HepG2 (cell line): Measurements from ENCODE around the gene ANO2. TPM values are rescaled to one million over a fixed set of nuclear protein-coding genes. Genes with fewer than 3 reads are reported as not detected.

Experiments
- ATAC-seq: fragments of 200-7000 bp; cut with Tn5 transposase; 3 replicates; pipeline ENCODE4 v1.9.1; 2020; ENCODE audit warnings: mild to moderate bottlenecking, moderate library complexity
- BruUV-seq: library from RNA; stranded (reverse); fragments of 400-500 nt; replicated peaks from 2 replicates; lab custom pipeline; 2021; lab: Mats Ljungman, UMichigan
- CTCF ChIA-PET: fragments of 300-600 bp; formaldehyde crosslinking; extraction: SDS; loops from one replicate; lab custom pipeline; 2021; ENCODE audit warnings: low total read pairs, inconsistent platforms, low intra/inter-chr PET ratio; lab: Yijun Ruan, JAX
- POLR2A ChIA-PET: fragments of 350-600 bp; sonication (Branson Sonifier 250); formaldehyde crosslinking; loops from one replicate; lab custom pipeline; 2020; ENCODE audit warnings: antibody characterized with exemption, inconsistent platforms; lab: Yijun Ruan, JAX
- DNase-seq: peaks from one replicate; pipeline ENCODE4 v3.0.0-alpha.2; 2015; ENCODE audit warnings: low spot score
- FAIRE-seq: peaks from 3 replicates; lab custom pipeline; 2011; peaks lifted over from hg19 to GRCh38; lab: Jason Lieb, UNC
- H2AFZ ChIP-seq: one replicate; pipeline ENCODE4 v1.6.1; 2011; ENCODE audit warnings: low read length, inconsistent platforms
- H3K27ac ChIP-seq: fragments of 300-600 bp; 3 replicates; pipeline ENCODE4 v1.8.0; 2011; ENCODE audit warnings: mixed run types, mild to moderate bottlenecking, mixed read lengths, low read length, inconsistent platforms; ENCODE audit not compliant: insufficient read depth; ENCODE audit errors: extremely low read length
- H3K27me3 ChIP-seq, 2 experiments: fragments of 200-600 bp in 1 of 2; 2 replicates in 1 of 2; 3 replicates in 1 of 2; pipeline versions ENCODE4 v1.6.0 to v1.8.0; 2011; ENCODE audit warnings: low read length in 2 of 2, mild to moderate bottlenecking in 2 of 2, moderate library complexity in 2 of 2, inconsistent platforms in 1 of 2; ENCODE audit not compliant: insufficient read depth in 2 of 2, control insufficient read depth in 1 of 2
- H3K36me3 ChIP-seq, 2 experiments: fragments of 200-600 bp in 1 of 2; replicated peaks in 1 of 2; 2 replicates in 1 of 2; 3 replicates in 1 of 2; pipeline versions ENCODE4 v1.5.1 to v1.8.0; 2011; ENCODE audit warnings: low read length in 2 of 2, inconsistent platforms in 1 of 2; ENCODE audit not compliant: insufficient read depth in 2 of 2, control insufficient read depth in 1 of 2
- H3K4me1 ChIP-seq: 2 replicates; pipeline ENCODE4 v1.5.1; 2012; ENCODE audit warnings: low read length, inconsistent platforms; ENCODE audit not compliant: insufficient read depth
- H3K4me2 ChIP-seq: 2 replicates; pipeline ENCODE4 v1.6.0; 2011; ENCODE audit warnings: low read depth, low read length, inconsistent platforms
- H3K4me3 ChIP-seq, 3 experiments: fragments of 200-600 bp in 1 of 3; sonication (generic), shearing (Covaris generic) in 1 of 3; replicated peaks in 1 of 3; 2 replicates each; pipeline ENCODE4 v1.5.1; 2011 to 2016; ENCODE audit warnings: low read length in 3 of 3, inconsistent platforms in 2 of 3, low read depth in 2 of 3, mild to moderate bottlenecking in 2 of 3, control low read depth in 1 of 3, mixed read lengths in 1 of 3; ENCODE audit not compliant: insufficient read depth in 1 of 3
- H3K79me2 ChIP-seq: one replicate; pipeline ENCODE4 v1.6.1; 2011; ENCODE audit warnings: low read length, inconsistent platforms; ENCODE audit not compliant: insufficient read depth
- H3K9ac ChIP-seq: 2 replicates; pipeline ENCODE4 v1.6.0; 2011; ENCODE audit warnings: mild to moderate bottlenecking, low read depth, low read length, inconsistent platforms; ENCODE audit not compliant: insufficient read depth
- H3K9me3 ChIP-seq: 2 replicates; pipeline ENCODE4 v1.5.1; 2012; ENCODE audit warnings: mild to moderate bottlenecking, low read length
- H4K20me1 ChIP-seq: 2 replicates; pipeline ENCODE4 v1.6.0; 2011; ENCODE audit warnings: inconsistent platforms, mild to moderate bottlenecking, low read length, moderate library complexity; ENCODE audit not compliant: insufficient read depth
- CCDC6 ChIP-seq: sonication (generic); formaldehyde crosslinking; IDR thresholded peaks from 2 replicates; pipeline ENCODE4 v1.8.1; 2022; ENCODE audit warnings: mild to moderate bottlenecking, missing genetic modification reagents, moderate library complexity
- GMEB2 ChIP-seq: IDR thresholded peaks from 2 replicates; pipeline ENCODE4 v1.6.1; 2016; ENCODE audit warnings: missing biosample characterization, missing genetic modification reagents, low read depth
- NFE2 ChIP-seq: sonication (generic); formaldehyde crosslinking; IDR thresholded peaks from 2 replicates; pipeline ENCODE4 v1.4.0; 2020; ENCODE audit warnings: missing genetic modification reagents
- RCOR2 ChIP-seq: IDR thresholded peaks from 2 replicates; pipeline ENCODE4 v1.6.1; 2016; ENCODE audit warnings: missing biosample characterization, missing genetic modification reagents
- REST ChIP-seq, 2 experiments: IDR thresholded peaks; 2 replicates each; pipeline ENCODE4 v1.6.1; 2011 to 2012; ENCODE audit warnings: low read length in 2 of 2, borderline replicate concordance in 1 of 2, low read depth in 1 of 2, mild to moderate bottlenecking in 1 of 2, moderate library complexity in 1 of 2
- ZNF326 ChIP-seq: sonication (generic); formaldehyde crosslinking; IDR thresholded peaks from 2 replicates; pipeline ENCODE4 v1.4.0; 2020; ENCODE audit warnings: missing genetic modification reagents, borderline replicate concordance
- ZNF552 ChIP-seq: sonication (generic); formaldehyde crosslinking; IDR thresholded peaks from 2 replicates; pipeline ENCODE4 v1.9.0; 2022; ENCODE audit warnings: missing genetic modification reagents, mild to moderate bottlenecking, borderline replicate concordance
- ZNF619 ChIP-seq: sonication (generic); formaldehyde crosslinking; IDR thresholded peaks from 2 replicates; pipeline ENCODE4 v1.4.0; 2020; ENCODE audit warnings: mild to moderate bottlenecking, missing genetic modification reagents
- ZNF782 ChIP-seq: sonication (generic); formaldehyde crosslinking; IDR thresholded peaks from 2 replicates; pipeline ENCODE4 v1.4.0; 2020; ENCODE audit warnings: missing genetic modification reagents, mild to moderate bottlenecking, borderline replicate concordance
- WGBS: methylation state at CpG from one replicate; pipeline ENCODE4 v1.1.6; 2017; ENCODE audit warnings: low lambda C conversion rate; 5-methylcytosine and 5-hydroxymethylcytosine counted together
- in situ Hi-C: cut with HindIII; loops from 2 replicates; pipeline ENCODE4 v1.10.0; 2017; ENCODE audit warnings: low pct_unique_long_range_greater_than_20kb; ENCODE audit not compliant: extremely low pct_ligation_motif_present
- intact Hi-C: fragments of 100-400 bp; cut with micrococcal nuclease; formaldehyde crosslinking; loops from one replicate; pipeline ENCODE4 v1.10.0; 2022; ENCODE audit not compliant: unreplicated experiment
- polyA plus RNA-seq, 8 experiments: library from polyadenylated mRNA; depleted of rRNA in 3 of 8; stranded (reverse) in 7 of 8; unstranded in 1 of 8; fragments of >200 nt; fragmentation: Illumina TruSeq in 4 of 8; extraction: Trizol in 4 of 8; gene quantifications; 2 replicates each; pipeline versions ENCODE4 v1.2.1 to v1.2.3, GENCODE V29; 2011 to 2016; ENCODE audit warnings: low read depth in 4 of 8, missing spikeins in 1 of 8, mixed read lengths in 1 of 8; ENCODE audit not compliant: insufficient read depth in 1 of 8
- total RNA-seq, 5 experiments: library from RNA; depleted of rRNA; stranded (reverse); fragments of >200 nt; fragmentation: Illumina TruSeq; extraction: Trizol; gene quantifications; 2 replicates each; pipeline ENCODE4 v1.2.3, GENCODE V29; 2016; ENCODE audit warnings: low read depth in 1 of 5
- TF ChIP-seq, protein P1 (sequence below): sonication (generic); formaldehyde crosslinking; IDR thresholded peaks from 2 replicates; pipeline ENCODE4 v1.5.0; 2020; ENCODE audit warnings: mild to moderate bottlenecking, missing genetic modification reagents
- TF ChIP-seq, protein P2 (sequence below): sonication (generic); formaldehyde crosslinking; IDR thresholded peaks from 2 replicates; pipeline ENCODE4 v1.5.0; 2020; ENCODE audit warnings: mild to moderate bottlenecking, missing genetic modification reagents

ANO2 gene
- total and polyA plus RNA-seq, 2 of the 13 experiments (the other 11 are each of a cell fraction or from before 2014, with no cell fraction given), result 0.18 TPM; not detected in 1

- TF ChIP-seq, protein P1, sequence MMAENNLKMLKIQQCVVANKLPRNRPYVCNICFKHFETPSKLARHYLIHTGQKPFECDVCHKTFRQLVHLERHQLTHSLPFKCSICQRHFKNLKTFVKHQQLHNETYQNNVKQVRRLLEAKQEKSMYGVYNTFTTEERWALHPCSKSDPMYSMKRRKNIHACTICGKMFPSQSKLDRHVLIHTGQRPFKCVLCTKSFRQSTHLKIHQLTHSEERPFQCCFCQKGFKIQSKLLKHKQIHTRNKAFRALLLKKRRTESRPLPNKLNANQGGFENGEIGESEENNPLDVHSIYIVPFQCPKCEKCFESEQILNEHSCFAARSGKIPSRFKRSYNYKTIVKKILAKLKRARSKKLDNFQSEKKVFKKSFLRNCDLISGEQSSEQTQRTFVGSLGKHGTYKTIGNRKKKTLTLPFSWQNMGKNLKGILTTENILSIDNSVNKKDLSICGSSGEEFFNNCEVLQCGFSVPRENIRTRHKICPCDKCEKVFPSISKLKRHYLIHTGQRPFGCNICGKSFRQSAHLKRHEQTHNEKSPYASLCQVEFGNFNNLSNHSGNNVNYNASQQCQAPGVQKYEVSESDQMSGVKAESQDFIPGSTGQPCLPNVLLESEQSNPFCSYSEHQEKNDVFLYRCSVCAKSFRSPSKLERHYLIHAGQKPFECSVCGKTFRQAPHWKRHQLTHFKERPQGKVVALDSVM (CRISPR knock-in tag), result no peak
- no peak for TF ChIP-seq REST (IDR thresholded peaks at IDR 0.05; ENCODE audit: borderline replicate concordance in 1 of 2, low read depth in 1 of 2, low read length in 2 of 2)
Observed at GRCh38 chr12:5525783-5526367, 419.2 kb downstream of the ANO2 start (continued).

DNA sequence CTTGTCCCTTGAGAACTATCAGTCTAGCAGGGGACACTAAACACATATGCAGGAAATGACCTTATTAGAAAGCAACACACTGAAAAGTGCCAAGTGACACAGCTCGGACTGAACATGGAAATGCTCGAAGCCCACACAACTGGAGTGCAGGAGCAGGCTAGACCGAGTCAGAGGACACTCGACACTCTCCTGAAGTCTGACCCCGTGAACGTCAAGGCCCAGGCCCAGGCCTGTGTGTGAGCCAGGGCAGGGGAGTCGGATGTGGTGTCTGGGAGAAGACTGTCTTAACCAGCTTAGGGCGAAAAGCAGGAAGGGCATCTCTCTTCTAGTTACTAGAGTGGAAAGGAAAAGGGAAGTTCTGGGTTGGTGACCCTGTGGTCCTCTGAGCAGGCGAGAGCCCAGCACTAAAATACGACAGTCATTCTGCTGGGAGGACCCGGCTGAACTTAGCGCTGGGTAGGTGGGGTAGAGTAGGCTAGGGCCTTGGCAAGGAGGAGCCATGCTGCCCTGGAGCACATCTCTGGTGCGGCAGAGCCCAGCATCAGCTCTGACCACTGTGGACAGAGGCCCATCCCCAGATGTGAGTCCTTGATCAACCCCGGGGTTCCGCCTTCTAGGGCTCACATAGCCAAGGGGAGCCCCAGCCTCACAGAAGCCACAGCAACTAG lies 420.2 kb downstream of the ANO2 start:
- H3K9me3 ChIP-seq, result no peaks in the 10 kb centered on the region
- BruUV-seq, result no TSS peak
- ATAC-seq (no peak), FAIRE-seq (no peak), DNase-seq (no peak)
- intact Hi-C loops (loop anchor here (5.0 kb wide), 1 partner anchor 1748 kb away; no protein-coding TSS in a partner anchor), in situ Hi-C loops (no loop called here)
- no peaks in the 10 kb centered on the region for H4K20me1 ChIP-seq
- H2AFZ ChIP-seq, result no peak overlapping the region
- ChIA-PET CTCF (no interaction called here), POLR2A (no interaction called here)
- 0 out of 5 replicates have a peak, but pooled peaks cover 0 to 3% of the 10 kb centered on the region in 2 experiments for H3K27me3 ChIP-seq
- H3K4me2 ChIP-seq, result no peak overlapping the region
- no peaks in the 10 kb centered on the region for H3K79me2 ChIP-seq
- no peaks in the 10 kb centered on the region for H3K36me3 ChIP-seq
- no peak overlapping the region for H3K9ac ChIP-seq
- no peak overlapping the region for H3K27ac ChIP-seq
- H3K4me1 ChIP-seq, result no peaks in the 10 kb centered on the region
- H3K4me3 ChIP-seq, result no peak overlapping the region
- 13% methylated on average over 5 of the region's 15 CpGs for WGBS
- TF ChIP-seq ZNF782, result no peak
- TF ChIP-seq ZNF619, result no peak
- TF ChIP-seq RCOR2 (CRISPR knock-in tag), result no peak
- TF ChIP-seq GMEB2 (CRISPR knock-in tag), result no peak
- no peak for TF ChIP-seq CCDC6
- TF ChIP-seq, protein P2, sequence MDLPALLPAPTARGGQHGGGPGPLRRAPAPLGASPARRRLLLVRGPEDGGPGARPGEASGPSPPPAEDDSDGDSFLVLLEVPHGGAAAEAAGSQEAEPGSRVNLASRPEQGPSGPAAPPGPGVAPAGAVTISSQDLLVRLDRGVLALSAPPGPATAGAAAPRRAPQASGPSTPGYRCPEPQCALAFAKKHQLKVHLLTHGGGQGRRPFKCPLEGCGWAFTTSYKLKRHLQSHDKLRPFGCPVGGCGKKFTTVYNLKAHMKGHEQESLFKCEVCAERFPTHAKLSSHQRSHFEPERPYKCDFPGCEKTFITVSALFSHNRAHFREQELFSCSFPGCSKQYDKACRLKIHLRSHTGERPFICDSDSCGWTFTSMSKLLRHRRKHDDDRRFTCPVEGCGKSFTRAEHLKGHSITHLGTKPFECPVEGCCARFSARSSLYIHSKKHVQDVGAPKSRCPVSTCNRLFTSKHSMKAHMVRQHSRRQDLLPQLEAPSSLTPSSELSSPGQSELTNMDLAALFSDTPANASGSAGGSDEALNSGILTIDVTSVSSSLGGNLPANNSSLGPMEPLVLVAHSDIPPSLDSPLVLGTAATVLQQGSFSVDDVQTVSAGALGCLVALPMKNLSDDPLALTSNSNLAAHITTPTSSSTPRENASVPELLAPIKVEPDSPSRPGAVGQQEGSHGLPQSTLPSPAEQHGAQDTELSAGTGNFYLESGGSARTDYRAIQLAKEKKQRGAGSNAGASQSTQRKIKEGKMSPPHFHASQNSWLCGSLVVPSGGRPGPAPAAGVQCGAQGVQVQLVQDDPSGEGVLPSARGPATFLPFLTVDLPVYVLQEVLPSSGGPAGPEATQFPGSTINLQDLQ (CRISPR knock-in tag), result no peak
- no peak for TF ChIP-seq NFE2 (CRISPR knock-in tag)
- no peak for TF ChIP-seq ZNF552 (CRISPR knock-in tag)
- TF ChIP-seq ZNF326 (CRISPR knock-in tag), result no peak
